ENCODE data around the gene ADPRH.
A peak's percentile ranks its signal among the peaks of the same experiment; 100 is the strongest.
"Not testable (repeated sequence)": the region's sequence is repeated elsewhere in the genome, so short reads cannot be mapped to it uniquely, and the experiment has no call there.

The ADPRH gene

DNA sequence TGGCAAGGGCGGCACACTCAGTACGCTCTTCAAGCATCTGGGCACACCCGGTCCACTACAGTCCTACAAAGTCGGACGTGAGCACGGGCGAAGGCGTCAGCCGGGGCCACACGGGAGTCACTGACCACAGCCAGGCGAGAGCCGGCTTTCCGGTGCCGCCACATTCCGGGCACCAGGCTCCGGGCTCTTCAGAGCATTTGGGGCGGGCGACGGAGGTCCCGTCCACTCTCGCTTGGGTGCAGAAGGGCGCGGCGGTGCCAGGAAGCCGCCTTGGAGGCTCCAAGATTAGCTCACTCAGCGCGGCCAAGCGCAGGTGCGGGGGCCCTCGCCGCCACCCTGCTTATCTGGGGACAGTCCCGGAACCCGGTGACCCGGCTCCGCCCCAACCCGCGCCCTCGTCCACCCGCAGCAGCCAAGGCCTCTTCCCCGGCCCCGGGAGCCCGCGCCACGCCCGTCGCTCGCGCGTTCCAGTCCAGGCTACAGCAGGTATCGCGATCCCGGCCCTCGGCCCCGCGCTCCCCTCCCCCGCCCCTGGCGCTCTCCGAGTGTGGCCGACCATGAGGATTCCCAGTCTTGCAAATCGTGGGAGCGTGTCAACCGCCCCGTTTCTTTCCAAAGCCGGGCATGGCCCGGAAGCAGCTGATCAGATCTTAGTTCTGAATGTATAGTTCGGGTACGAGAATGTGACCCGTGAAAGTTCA is at the start of gene ADPRH:
TSS of gene ADPRH (plus strand) at position 127 of the 701 bp plus-strand sequence. CDS start 2,678 bp downstream, outside the sequence.
- DNase-seq, result no peak

DNA sequence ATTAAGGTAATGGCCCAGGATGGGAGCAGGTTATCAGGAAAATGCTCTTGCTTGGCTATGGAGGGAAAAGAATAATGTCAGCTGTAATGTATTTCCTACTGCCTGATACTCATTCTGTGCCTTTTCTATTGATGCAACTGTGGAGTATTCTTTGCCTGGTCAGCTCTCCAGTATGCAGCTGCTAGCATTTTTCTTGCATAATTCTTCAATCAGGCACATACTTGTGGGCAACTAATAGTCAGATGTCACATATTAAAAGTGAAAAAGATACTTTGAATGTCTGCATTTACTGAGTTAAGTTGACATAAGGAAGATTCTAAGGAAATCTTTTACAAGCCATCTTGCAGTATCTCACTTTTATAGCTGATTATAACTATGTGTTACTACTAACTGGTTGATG is 49.4 kb upstream of the ADPRH start:
- peak; percentile 2 for DNase-seq

DNA sequence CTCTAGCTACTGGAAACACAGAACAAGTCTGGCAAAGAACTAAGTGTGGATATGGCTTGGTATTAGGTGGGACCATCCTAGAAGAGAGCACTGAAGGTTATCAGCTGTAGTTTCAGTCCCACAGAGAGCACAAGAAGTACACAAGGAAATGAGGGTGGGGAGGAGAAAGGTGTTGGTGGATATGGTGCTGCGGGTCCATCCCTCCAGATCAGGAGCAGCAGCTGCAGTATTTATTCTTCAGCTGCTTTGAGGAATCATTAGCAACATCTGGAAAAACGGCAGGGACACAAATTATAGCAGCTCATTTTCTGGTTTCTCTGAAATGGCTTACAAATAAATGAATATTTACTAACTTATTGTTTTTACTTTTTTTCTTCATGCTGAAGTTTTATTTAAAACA is 48.8 kb upstream of the ADPRH start:
- DNase-seq, result no peak

DNA sequence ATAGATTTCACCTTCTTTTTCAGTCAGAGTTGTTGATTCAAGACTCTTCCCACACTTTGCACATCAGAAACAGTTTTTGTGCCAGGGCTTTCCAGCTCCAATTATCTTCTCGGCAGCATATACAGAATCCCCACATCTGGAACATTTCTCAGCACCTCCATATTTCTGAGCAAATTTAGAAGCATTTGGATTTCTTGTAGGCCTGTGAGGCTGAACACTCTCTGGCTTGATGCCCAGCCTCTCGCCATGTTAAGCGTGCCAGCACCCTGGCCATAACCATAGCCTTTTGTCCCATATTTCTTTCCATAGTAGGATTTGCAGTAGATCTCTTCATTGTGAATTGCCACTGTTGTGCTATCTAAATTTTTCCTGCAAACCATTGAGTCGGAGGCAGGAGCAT is 48.1 kb upstream of the ADPRH start:
- no peak for DNase-seq

DNA sequence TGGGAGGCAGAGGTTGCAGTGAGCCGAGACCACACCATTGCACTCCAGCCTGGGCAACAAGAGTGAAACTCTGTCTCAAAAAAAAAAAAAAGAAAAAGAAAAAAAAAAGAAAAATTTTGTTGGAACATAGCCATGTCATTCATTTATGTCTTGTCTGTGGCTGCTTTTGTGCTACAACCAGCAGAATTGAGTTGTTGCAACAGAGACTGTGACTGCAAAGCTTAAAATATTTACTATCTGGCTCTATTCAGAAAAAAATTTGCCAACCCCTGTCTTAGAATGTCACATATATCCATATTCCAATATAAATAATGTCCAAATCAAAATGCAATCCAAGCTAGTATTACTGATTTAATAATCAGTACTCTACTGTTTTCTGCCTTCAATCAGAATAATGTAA is 45.0 kb upstream of the ADPRH start:
- no peak for DNase-seq

DNA sequence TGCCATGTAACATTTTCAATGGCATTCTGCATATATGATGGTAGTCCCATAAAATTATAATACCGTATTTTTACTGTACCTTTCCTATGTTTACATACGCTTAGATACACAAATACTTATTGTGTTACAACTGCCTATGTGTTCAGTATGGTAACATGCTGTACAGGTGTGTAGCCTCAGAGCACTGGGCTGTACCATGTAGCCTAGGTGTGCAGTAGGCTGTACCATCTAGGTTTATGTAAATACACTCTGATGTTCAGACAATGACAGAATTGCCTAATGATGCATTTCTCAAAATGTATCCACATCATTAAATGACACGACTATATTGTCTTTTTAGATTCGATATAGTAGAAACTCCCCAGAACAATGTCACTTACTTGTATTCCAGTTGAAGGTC is 42.5 kb upstream of the ADPRH start:
- DNase-seq, result no peak

DNA sequence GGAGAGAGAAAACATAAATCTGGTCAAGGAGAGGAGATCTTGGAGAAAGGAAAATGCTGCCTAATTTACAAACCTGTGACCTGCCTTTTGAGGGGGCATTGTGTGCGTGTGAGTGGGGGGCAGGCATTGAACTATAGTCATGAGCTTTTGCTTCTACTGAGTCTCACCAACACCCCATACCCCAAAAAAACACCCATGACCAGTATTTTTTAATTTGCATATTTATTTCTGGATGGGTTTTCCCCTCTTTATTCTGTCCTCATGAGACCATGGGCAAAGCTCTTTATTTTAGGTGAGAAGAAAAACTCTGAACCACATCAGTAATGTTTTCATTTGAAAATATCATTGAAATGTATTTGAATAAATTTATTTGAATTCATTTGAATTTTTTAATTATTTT is 40.5 kb upstream of the ADPRH start:
- DNase-seq, result no peak

DNA sequence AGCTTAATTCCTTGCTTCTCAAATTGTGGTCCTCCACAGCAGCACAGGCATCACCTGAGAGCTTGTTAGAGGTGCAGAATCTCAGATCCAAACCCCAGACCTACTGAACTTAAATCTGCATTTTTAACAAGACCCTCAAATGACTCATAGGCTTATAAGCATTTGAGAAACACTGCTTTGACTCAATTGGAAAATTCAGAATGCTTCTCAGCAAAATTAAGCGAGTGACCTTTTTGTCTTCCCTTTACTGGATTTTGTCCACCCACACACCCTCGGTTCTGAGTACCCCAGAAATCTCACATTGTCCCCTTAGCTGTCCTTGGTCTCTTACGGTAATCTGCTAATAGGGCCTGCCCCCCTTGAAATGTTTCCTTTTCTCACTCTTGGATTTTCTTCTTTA is 37.7 kb upstream of the ADPRH start:
- no peak for DNase-seq

DNA sequence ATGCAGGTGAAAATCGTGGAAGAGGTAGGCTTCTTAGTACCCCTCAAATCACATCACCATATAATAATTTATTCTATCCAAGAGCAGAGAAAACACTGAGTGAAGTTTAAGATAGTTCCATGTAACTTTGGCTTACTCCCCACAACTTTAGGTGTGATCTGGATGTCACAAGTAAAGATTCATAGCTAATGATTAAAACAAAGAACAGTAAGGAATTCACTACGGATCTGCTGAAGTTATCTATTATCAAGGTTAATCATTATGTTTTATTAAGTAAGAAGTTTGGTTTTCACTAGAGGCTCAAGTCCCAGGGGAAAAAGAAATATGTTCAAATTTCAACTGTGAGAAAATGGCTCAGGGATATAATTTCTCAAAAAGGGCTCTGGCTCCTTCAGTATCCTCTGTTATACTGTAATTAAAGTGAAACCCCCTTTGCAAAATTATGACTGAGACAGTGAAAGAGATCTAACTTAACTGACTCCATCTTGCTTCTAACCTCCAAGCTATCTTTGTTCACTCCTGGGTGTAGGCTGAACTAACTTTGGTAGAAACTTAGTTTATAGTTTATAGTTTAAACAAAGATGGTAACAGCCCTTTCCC is 37.0 kb upstream of the ADPRH start:
- DNase-seq, result no peak

DNA sequence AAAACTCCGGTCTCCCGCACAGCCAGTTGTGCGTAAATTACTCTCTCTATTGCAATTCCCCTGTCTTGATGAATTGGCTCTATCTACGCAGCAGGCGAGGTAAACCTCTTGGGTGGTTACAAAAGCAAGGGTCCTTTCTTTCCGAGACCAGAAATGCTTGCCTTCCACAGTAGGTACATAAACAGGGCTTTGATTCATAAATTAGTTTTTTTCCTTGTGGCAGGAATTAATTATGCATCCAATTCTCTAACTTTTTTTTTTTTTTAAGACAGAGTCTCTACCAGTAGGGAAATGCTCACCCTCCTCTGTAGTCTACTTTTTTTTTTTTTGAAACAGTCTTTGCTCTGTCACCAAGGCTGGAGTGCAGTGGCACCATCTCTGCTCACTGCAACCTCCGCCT is 36.1 kb upstream of the ADPRH start:
- no peak for DNase-seq

DNA sequence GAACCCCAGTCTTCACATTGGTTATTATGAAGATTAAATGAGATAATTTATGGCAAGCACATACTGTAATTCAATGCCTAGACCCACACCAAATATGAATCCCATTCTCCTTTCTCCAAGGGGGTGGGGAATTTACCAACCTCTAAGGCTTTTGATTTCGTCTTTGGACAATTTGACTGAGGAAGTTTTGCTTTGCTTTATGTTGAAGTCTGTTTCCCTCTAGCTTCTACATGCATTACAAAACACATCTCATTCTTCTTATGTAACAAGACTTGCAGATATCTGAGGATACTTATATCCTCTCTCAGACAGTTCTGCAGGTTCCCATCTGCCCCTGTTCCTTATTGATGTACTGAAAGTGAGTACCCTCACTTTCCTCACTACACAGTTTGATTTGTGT is 32.1 kb upstream of the ADPRH start:
- no peak for DNase-seq

DNA sequence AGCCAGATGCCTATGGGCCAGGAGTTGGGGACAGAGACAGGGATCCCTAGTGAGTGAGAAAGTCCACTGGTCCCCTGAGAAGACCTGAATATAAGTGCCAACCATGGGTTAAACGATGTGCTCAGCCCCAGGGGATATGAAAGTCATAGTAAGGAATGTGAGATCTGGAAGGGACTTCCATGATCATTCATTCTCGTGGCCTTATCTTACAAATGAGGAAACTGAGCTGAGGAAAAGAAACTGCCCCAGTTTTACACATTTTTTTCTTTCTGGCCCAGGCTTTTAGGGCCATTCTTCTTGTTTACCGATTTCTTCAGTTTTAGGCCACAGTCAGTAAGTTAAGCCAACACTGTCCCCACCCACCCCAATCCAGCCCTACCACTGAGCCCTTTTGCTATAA is 31.0 kb upstream of the ADPRH start:
- no peak for DNase-seq

DNA sequence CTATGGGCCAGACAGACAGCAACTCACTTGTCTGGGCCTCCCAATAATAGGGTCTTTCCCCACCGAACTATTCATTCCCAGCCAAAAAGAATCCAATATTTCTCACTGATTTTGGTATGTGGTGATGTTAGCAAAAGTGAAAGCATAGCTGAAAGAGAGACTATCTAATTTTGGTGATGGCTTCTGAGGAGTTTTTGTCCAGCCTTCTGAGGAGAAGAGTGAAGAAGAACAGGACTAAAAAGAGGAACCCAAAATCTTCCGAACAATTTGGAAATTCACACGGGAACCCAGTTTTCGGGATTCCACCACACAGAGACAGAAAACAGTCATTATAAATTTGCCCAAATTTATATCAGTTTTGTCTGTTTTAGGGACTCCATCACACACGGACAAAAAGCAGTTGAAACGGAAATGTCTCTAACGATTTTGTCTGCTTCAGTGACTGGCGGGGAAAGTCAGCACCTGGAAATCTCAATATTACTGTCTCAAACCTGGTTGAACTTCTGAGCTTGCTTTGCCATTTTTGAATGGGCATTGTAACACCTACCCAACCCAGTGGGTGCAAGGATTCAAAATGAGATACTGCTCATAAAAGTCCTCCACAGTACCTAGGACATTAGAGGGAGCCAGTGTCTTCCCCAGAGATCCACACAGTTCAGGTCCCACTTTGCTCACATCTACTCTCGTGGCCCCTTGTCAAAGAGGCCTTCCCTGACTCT is 28.9 kb upstream of the ADPRH start:
- no peak for DNase-seq

DNA sequence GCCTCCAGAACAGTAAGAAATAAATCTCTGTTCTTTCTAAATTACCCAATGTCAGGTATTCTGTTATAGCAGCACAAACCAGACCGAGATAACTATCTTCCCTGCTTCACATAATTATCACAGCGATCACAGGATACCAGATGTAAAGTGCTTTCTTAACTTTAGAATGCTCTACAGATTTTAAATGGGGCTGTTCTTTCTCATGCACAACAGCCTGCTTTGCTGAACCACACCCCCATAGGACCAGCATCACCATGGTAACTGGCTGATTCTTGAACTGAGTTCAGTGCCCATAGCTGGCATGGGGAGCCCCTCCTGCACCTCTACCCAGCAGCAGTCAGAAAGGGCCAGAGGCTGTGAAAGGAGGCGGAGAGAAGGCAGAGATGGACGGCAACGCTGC is 27.7 kb upstream of the ADPRH start:
- no peak for DNase-seq

DNA sequence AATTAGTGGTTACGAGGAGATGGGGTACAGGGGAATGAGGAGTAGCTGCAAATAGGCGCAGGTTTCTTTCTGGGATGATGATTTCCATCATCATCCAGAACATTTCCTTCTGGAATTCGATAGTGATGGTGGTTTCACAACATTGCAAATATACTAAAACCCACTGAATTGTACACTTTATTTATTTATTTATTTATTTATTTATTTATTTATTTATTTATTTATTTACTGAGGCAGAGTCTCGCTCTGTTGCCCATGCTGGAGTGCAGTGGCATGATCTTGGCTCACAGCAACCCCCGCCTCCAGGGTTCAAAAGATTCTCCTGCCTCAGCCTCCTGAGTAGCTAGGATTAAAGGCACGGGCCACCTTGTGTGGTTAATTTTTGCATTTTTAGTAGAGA is 26.4 kb upstream of the ADPRH start:
- not testable (repeated sequence) for DNase-seq

DNA sequence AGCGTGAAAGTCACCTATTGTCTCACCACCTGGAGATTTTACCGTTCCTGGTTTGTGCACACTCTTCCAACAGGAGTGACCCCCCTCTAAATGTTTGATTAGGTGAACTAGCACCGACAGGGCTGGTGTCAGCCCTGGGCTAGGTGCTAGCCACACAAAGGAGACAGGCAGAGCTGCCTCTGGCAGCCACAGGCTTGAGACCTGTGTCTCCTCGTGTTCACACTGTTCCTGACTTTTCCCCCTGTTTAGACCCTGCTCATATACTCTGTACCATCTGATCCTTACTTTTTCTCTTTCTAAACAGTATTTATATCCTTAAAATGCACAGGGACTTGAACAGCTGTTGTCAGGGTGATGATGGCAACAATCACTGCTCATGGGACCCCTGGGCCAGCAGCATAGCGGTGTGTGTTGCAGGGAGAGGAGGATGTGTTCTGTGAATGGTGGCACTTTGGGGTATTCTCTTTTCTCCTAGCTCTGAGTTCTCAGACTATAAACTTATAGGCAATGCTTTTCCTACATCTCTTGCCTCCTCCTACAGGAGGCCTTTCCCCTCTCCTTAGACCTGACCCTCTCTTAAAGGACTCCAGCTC is 25.4 kb upstream of the ADPRH start:
- DNase-seq, result no peak

DNA sequence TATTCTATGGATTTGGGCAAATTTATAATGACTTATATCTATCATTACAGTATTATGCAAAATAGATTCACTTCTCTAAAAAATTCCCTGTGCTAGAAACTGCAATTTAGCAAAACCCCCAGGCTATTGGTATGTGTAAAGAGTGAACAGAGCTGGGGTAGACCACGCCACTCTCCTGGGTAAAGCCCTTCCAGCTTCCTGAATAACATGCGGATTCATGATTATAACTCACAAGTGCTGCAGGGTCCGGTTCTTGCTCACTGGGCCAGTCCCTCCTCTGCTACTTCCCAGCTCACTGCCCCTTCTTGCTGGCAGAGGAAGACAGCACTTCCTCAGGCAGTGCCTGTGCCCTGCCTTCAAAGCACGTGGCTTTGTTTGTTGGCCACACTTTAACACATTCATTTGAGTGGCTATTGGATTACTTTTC is 24.0 kb upstream of the ADPRH start:
- no peak for DNase-seq

DNA sequence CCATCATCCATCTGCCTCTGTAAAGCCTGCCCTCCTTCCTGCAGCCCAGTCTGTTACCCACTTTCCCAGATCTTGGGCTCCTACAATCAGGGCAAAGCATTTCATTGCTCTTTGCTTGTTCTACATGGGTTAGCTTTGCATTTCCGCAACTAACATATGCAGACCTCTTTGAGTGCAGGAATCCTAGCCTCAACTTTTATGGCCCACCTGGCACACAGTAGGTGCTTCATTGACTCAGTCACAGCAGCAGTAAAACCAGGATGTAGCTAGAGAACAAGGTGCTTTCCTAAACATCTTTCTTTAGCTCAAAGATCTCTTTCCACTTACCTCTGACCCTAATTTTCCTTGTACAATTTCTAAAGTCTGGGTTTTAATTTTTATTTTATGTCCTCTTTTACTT is 23.4 kb upstream of the ADPRH start:
- no peak for DNase-seq

DNA sequence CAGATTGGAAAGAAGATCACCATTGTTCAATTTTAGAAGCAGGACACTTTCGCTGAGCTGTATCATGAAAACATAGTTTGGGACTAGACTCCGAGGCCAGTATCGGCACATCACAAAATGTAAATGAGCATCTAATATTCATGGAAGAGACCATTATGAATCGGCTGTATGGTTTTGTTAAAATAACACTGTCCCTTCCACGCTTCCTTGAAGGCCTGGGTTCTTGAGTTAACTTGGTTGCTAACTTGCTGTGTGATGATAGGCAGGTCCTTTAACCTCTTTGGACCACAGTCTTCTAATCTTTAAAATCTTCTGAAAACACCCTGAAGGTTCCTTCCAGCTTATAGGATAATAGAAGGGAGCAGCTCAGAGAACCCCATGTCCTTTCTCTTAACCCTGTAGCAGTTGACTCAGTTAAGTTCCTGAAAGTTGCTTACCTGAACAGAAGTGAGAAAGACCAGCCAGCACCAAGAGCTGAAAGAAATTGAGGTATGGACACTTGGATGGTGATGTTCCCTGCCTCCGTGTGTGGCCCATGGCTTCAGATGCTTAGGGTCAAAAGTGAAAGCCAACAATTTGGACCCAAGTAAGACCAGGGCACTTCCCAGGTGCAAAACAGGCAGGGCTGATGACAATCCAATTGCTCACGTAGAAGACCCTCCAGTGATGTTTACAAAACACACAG is 22.0 kb upstream of the ADPRH start:
- no peak for DNase-seq

DNA sequence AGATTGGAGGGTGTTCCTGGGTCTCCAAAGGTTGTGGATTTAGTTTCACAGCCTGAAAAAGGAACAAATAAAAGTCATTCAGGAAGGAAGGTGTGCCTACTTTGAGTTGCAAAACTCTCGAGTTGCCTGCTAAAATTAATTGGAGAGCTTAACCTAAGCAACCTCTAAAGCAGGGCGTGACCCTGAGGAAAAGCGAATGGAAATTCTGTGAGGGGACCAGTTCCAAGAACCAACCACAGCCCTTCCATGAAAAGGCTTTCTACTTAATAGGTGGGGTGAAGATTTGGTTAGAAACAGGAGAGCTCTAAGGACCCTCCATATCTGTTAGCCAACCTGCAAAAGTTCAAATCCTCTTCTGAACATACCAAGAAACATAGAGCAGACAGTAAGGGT is 21.4 kb upstream of the ADPRH start:
- DNase-seq, result no peak

DNA sequence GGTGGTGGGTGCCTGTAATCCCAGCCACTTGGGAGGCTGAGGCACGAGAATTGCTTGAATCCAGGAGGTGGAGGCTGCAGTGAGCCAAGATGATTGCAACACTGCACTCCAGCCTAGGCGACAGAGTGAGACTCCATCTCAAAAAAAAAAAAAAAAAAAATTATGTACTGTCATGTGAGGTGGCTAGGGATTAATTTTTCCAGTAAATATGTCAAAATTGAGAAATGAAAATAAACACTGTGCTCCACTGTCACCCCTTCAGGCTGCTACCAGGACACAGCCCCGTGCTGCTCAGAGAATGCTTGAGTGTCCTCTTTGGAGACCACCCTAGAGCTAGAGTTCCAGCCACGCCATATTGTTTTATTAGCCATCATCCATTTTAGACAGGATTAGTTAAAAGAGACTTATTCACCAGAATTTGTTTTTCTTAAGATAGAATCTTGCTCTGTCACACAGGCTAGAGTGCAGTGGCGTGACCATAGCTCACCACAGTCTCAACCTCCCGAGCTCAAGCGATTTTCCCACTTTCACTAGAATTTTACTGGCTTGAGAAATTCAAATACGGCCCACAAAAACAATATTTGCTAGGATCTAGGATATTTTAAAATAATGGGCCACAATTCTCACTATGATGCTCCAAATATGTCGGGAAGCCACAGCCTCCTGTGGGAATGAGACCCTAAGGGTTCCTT is 20.5 kb upstream of the ADPRH start:
- no peak for DNase-seq

DNA sequence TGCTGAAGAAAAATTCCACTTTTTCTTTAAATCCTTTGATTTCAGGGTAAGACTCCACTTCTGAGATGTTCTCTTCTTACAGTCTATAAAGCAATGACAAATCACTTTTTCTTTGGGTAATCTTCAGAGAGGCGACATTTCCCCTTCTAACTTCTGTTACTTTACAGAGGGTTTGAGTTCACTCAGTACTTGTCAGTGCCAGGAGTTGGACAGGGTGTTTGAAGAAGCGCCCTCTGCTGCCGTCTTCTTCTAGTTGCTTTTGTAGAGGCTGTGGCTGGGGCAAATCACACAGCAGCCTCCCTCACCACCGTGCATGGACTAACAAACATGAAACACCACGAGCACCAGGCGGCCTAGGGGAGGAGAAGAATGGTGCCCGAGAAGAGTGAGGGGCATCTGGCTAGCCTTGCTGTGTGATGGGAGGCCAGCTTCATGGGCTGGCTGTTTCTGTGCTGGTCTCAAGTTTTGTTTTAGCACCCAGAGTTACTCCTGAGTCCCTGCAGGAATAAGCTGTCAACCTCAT is 19.8 kb upstream of the ADPRH start, which contains the start of gene CD80:
TSS of gene CD80 (minus strand) at position 174 of the 523 bp plus-strand sequence. CDS start 1,886 bp downstream, outside the sequence.
- DNase-seq, result no peak

All from amniotic stem cell (primary cell).